ENCODE results near the gene CARM1. TPM values are rescaled to one million over a fixed set of nuclear protein-coding genes. Genes with fewer than 3 reads are reported as not detected.

Gene CARM1
- total RNA-seq, 4 donors from 2014 or later = 17.0 to 37.1 (median 18.8) TPM

DNA sequence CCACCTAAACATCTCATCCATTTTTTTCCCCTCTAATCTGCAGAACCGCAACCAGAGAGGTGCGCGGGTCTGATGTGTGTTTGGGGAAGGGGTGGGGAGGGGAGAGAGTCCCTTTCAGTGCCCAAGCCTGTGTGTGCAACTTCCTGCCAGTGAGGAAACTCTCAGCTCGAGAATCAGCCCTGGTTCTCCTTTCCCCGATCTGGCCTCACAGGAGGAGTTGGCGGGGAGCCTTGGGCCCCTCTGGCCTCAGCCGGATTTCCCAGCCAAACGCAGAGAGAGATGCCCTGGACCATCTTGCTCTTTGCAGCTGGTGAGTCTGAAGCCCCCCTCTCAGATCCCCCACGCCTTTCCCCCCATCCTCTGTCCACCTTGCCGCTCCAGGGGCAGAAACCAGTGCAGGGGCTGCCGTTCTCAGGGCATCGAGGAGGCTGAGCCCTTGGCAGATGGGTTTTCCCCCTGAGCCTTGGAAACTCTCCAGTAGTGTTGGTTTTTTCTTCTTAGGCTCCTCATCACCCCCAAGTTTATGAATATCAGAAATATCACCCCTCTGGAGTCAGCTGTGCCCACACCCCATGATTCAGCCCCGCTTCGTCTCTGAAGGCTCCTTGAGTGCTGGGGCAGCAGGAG, 23.0 kb upstream of the CARM1 start, which contains the start of gene C19orf38:
C19orf38 (plus strand) TSS at position 186 of the 627 bp plus-strand sequence; CDS start at position 280, 94 bp downstream.
- Histone ChIP-seq H3K4me1 (no peaks in the 10 kb centered on the region), H3K27me3 (peaks cover 30% of the 10 kb centered on the region), H3K36me3 (no peaks in the 10 kb centered on the region), H3K27ac (no peak within 1 kb of the TSS), H3K4me3 (no peak within 1 kb of the TSS), H3K9me3 (peaks cover 0 to 18% (median 0%) of the 10 kb centered on the region in 3 donors)
- TF ChIP-seq POLR2A (IDR thresholded peaks at IDR 0.05) (no peak), POLR2AphosphoS5 (IDR thresholded peaks at IDR 0.05) (no peak), EP300 (IDR thresholded peaks at IDR 0.05) (no peak)
- TF ChIP-seq, protein P1, sequence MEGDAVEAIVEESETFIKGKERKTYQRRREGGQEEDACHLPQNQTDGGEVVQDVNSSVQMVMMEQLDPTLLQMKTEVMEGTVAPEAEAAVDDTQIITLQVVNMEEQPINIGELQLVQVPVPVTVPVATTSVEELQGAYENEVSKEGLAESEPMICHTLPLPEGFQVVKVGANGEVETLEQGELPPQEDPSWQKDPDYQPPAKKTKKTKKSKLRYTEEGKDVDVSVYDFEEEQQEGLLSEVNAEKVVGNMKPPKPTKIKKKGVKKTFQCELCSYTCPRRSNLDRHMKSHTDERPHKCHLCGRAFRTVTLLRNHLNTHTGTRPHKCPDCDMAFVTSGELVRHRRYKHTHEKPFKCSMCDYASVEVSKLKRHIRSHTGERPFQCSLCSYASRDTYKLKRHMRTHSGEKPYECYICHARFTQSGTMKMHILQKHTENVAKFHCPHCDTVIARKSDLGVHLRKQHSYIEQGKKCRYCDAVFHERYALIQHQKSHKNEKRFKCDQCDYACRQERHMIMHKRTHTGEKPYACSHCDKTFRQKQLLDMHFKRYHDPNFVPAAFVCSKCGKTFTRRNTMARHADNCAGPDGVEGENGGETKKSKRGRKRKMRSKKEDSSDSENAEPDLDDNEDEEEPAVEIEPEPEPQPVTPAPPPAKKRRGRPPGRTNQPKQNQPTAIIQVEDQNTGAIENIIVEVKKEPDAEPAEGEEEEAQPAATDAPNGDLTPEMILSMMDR (IDR thresholded peaks at IDR 0.05) = no peak
- no peak for ATAC-seq
- WGBS, 2 donors (ENCODE audit: low coverage in 1 of 2) = 23 to 70% methylated on average over 3 to 7 of the region's 14 CpGs

DNA sequence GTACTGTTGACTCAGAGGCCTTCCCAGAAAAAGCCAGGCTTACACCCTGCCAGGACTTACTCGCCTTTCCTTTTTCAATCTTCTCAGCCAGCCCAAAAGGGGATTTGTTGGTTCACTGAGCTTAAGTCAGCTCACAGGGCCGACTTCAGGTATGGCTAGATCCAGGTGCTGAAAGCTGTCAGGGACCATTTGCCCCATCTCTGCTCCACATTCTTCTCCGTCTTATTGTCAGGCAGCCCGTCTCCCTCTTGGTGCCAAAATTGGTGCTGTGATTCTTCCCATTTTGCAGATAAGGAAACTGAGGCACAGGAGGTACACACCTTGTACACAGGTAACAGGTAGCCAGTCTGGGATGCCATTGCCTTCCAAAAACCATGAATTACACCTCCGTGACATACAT, 20.7 kb upstream of the CARM1 start:
- Histone ChIP-seq H3K9me3 (peaks cover 0 to 15% (median 0%) of the 10 kb centered on the region in 3 donors), H3K27me3 (peaks cover 30% of the 10 kb centered on the region), H3K4me3 (no peak overlapping the region), H3K36me3 (no peaks in the 10 kb centered on the region), H3K27ac (no peak overlapping the region), H3K4me1 (no peaks in the 10 kb centered on the region)
- ATAC-seq = no peak
- 82 to 98% methylated on average over 4 of the region's 5 CpGs for WGBS, 2 donors (ENCODE audit: low coverage in 1 of 2)
- TF ChIP-seq, protein P1 (IDR thresholded peaks at IDR 0.05) = no peak
- TF ChIP-seq POLR2A (IDR thresholded peaks at IDR 0.05) = no peak

DNA sequence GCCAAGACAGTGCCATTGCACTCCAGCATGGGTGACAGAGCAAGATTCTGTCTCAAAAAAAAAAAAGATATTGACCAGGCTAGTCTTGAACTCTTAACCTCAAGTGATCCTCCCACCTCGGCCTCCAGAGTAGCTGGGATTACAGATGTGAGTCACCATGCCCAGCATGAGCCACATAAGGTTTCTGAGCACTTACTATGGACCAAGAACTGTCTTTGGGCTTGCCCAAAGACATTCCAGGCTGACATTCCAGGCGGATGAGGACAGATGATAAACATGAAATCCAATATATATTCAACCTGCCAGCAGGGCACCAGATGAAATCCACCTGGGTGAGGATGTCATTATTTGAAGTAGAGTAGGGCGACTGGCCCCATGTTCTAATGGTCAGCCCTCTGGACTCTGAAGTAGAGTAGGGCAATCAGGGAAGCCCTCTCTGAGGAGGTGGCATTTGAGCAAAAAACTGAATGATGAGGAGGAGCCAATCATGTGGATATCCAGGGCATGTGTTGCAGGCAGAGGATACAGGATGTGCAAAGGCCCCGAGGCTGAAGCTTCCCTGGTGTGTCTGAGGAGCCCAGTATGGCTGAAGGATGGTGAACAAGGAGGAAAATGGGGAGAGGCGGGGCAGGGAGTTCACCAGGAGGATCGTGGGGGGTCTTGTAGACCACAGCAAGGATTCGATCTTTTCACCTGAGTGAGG, 19.1 kb upstream of the CARM1 start:
- Histone ChIP-seq H3K9me3 (no peaks in the 10 kb centered on the region), H3K27me3 (peaks cover 30% of the 10 kb centered on the region), H3K4me3 (no peak overlapping the region), H3K4me1 (no peaks in the 10 kb centered on the region), H3K27ac (no peak overlapping the region), H3K36me3 (no peaks in the 10 kb centered on the region)
- no peak for ATAC-seq
- TF ChIP-seq EP300 (IDR thresholded peaks at IDR 0.05) = no peak
- TF ChIP-seq POLR2A (IDR thresholded peaks at IDR 0.05) = no peak
- TF ChIP-seq, protein P1 (IDR thresholded peaks at IDR 0.05) = no peak
- TF ChIP-seq POLR2AphosphoS5 (IDR thresholded peaks at IDR 0.05) = no peak
- 74 to 78% methylated on average over 6 of the region's 7 CpGs for WGBS, 2 donors (ENCODE audit: low coverage in 1 of 2)

DNA sequence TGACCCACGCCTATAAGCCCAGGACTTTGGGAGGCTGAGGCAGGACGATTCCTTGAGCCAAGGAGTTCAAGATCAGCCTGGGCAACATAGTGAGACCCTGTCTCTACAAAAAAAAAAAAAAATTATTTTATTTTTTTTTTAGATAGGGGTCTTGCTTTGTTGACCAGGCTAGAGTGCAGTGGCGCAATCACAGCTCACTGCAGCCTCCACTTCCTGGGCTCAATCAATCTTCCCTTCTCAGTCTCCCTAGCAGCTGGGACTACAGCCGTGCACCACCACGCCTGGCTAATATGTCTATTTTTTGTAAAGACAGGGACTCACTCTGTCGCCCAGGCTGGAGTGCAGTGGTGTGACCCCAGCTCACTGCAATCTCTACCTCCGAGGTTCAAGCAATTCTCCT, 18.4 kb upstream of the CARM1 start:
- no peak overlapping the region for H3K4me3 ChIP-seq
- TF ChIP-seq EP300 (IDR thresholded peaks at IDR 0.05) (no peak), POLR2AphosphoS5 (IDR thresholded peaks at IDR 0.05) (no peak), POLR2A (IDR thresholded peaks at IDR 0.05) (no peak)
- TF ChIP-seq, protein P1 (IDR thresholded peaks at IDR 0.05) = no peak
- H3K36me3 ChIP-seq = no peaks in the 10 kb centered on the region
- no peak overlapping the region for H3K27ac ChIP-seq
- no peak for ATAC-seq
- peaks cover 30% of the 10 kb centered on the region for H3K27me3 ChIP-seq
- 61 to 66% methylated on average over 3 to 6 of the region's 7 CpGs for WGBS, 2 donors (ENCODE audit: low coverage in 1 of 2)
- H3K9me3 ChIP-seq = no peaks in the 10 kb centered on the region
- no peaks in the 10 kb centered on the region for H3K4me1 ChIP-seq

All from gastroesophageal sphincter (tissue), 4 donors.